SK-N-SH treated with all-trans-retinoic acid at 6 μM for 48 hours (cell line): ENCODE results near the gene CAPN10.
A peak's percentile ranks its signal among the peaks of the same experiment; 100 is the strongest.

Experiments
- ARNTL ChIP-seq: fragments of 450-650 bp; formaldehyde crosslinking; IDR thresholded peaks from 2 replicates; pipeline ENCODE4 v1.5.0; 2020; ENCODE audit warnings: low read depth, mild to moderate bottlenecking, moderate library complexity, borderline replicate concordance
- CSDC2 ChIP-seq: fragments of 250-450 bp; sonication (Bioruptor Pico); IDR thresholded peaks from 2 replicates; pipeline ENCODE4 v1.5.0; 2020; ENCODE audit warnings: mild to moderate bottlenecking, moderate library complexity
- GLIS3 ChIP-seq: fragments of 250-450 bp; sonication (Bioruptor Pico); IDR thresholded peaks from 2 replicates; pipeline ENCODE4 v1.5.0; 2020; ENCODE audit warnings: mild to moderate bottlenecking, moderate library complexity
- OSR1 ChIP-seq: fragments of 250-450 bp; sonication (Bioruptor Pico); IDR thresholded peaks from 2 replicates; pipeline ENCODE4 v1.8.0; 2022; ENCODE audit warnings: moderate library complexity, mild to moderate bottlenecking, inconsistent platforms
- TOX ChIP-seq: fragments of 250-450 bp; sonication (Bioruptor Pico); IDR thresholded peaks from 2 replicates; pipeline ENCODE4 v1.8.0; 2021; ENCODE audit warnings: mild to moderate bottlenecking, moderate library complexity, borderline replicate concordance
- TF ChIP-seq, protein P1 (sequence below): fragments of 250-450 bp; sonication (Bioruptor Pico); IDR thresholded peaks from 2 replicates; pipeline ENCODE4 v1.8.0; 2020; ENCODE audit warnings: mild to moderate bottlenecking, moderate library complexity, borderline replicate concordance
- TF ChIP-seq, protein P2 (sequence below): fragments of 250-450 bp; sonication (Bioruptor Pico); IDR thresholded peaks from 2 replicates; pipeline ENCODE4 v1.5.0; 2020; ENCODE audit warnings: mild to moderate bottlenecking, moderate library complexity
- TF ChIP-seq, protein P3 (sequence below): fragments of 250-450 bp; sonication (Bioruptor Pico); IDR thresholded peaks from 2 replicates; pipeline ENCODE4 v1.5.1; 2020; ENCODE audit warnings: low read depth, mild to moderate bottlenecking, moderate library complexity

DNA sequence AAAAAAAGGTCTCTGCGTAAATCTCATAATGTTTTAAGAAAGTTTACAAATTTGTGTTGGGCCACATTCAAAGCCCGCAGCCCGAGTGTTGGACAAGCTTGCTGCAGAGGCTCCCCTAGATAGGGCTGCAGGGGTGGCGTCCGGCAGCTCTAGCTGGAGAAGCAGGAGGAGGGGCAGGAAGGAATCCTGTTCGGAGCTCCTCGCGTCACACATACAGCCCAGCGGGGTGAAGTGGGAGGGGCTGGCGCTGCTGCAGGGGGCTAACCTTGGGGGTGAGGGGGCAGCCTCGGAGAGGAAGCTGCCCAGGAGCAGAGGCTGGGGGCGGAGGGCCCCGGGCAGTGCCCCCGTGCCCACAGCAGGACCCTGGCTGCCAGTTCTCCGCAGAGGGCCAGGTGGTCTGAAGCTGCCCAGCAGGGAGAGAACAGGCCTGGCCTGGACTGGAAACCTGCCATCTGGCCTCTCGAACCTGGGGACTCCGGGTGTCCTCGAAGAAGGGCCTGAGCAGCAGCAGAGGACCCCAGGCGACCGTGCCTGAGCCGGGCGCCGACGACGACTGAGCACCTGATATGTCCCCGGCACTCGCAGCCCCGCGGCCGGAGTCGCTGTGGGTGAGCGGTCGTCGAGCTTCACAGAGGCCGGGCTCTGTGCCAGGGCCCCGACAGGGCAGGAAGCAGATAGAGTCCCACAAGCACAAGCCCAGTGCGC is 36.1 kb downstream of the CAPN10 start:
- TF ChIP-seq OSR1 (no peak), ARNTL (no peak), CSDC2 (CRISPR knock-in tag) (no peak), TOX (CRISPR knock-in tag) (no peak), GLIS3 (CRISPR knock-in tag) (no peak)
- TF ChIP-seq, protein P1, sequence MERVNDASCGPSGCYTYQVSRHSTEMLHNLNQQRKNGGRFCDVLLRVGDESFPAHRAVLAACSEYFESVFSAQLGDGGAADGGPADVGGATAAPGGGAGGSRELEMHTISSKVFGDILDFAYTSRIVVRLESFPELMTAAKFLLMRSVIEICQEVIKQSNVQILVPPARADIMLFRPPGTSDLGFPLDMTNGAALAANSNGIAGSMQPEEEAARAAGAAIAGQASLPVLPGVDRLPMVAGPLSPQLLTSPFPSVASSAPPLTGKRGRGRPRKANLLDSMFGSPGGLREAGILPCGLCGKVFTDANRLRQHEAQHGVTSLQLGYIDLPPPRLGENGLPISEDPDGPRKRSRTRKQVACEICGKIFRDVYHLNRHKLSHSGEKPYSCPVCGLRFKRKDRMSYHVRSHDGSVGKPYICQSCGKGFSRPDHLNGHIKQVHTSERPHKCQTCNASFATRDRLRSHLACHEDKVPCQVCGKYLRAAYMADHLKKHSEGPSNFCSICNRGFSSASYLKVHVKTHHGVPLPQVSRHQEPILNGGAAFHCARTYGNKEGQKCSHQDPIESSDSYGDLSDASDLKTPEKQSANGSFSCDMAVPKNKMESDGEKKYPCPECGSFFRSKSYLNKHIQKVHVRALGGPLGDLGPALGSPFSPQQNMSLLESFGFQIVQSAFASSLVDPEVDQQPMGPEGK (CRISPR knock-in tag) = no peak
- TF ChIP-seq, protein P2, sequence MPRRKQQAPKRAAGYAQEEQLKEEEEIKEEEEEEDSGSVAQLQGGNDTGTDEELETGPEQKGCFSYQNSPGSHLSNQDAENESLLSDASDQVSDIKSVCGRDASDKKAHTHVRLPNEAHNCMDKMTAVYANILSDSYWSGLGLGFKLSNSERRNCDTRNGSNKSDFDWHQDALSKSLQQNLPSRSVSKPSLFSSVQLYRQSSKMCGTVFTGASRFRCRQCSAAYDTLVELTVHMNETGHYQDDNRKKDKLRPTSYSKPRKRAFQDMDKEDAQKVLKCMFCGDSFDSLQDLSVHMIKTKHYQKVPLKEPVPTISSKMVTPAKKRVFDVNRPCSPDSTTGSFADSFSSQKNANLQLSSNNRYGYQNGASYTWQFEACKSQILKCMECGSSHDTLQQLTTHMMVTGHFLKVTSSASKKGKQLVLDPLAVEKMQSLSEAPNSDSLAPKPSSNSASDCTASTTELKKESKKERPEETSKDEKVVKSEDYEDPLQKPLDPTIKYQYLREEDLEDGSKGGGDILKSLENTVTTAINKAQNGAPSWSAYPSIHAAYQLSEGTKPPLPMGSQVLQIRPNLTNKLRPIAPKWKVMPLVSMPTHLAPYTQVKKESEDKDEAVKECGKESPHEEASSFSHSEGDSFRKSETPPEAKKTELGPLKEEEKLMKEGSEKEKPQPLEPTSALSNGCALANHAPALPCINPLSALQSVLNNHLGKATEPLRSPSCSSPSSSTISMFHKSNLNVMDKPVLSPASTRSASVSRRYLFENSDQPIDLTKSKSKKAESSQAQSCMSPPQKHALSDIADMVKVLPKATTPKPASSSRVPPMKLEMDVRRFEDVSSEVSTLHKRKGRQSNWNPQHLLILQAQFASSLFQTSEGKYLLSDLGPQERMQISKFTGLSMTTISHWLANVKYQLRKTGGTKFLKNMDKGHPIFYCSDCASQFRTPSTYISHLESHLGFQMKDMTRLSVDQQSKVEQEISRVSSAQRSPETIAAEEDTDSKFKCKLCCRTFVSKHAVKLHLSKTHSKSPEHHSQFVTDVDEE (CRISPR knock-in tag) = 0 out of 2 replicates have a peak, but pooled peaks have one; percentile 14
- TF ChIP-seq, protein P3, sequence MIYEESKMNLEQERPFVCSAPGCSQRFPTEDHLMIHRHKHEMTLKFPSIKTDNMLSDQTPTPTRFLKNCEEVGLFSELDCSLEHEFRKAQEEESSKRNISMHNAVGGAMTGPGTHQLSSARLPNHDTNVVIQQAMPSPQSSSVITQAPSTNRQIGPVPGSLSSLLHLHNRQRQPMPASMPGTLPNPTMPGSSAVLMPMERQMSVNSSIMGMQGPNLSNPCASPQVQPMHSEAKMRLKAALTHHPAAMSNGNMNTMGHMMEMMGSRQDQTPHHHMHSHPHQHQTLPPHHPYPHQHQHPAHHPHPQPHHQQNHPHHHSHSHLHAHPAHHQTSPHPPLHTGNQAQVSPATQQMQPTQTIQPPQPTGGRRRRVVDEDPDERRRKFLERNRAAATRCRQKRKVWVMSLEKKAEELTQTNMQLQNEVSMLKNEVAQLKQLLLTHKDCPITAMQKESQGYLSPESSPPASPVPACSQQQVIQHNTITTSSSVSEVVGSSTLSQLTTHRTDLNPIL (CRISPR knock-in tag) = no peak
